IMR-90 (cell line): ENCODE data around the gene SLX4IP. TPM values are rescaled to one million over a fixed set of nuclear protein-coding genes. Genes with fewer than 3 reads are reported as not detected.

Experiments used
- ATAC-seq: fragments of 200-7000 bp; cut with Tn5 transposase; 2 replicates; pipeline ENCODE4 v1.9.1; 2020; ENCODE audit warnings: low read depth, mild to moderate bottlenecking, moderate library complexity
- BruUV-seq: library from RNA; stranded (reverse); fragments of 400-500 nt; replicated peaks from 2 replicates; lab custom pipeline; 2021; lab: Mats Ljungman, UMichigan
- CTCF ChIA-PET: fragments of 300-600 bp; formaldehyde crosslinking; extraction: SDS; loops from one replicate; lab custom pipeline; 2021; ENCODE audit warnings: antibody characterized with exemption; lab: Yijun Ruan, JAX
- POLR2A ChIA-PET: fragments of 300-600 bp; sonication (Branson Sonifier 250); formaldehyde crosslinking; loops from one replicate; lab custom pipeline; 2022; ENCODE audit warnings: antibody characterized with exemption; ENCODE audit not compliant: unreplicated experiment; lab: Charles Lee
- DNase-seq: peaks from one replicate; pipeline ENCODE4 v3.0.0; 2013
- H2AFZ ChIP-seq: replicated peaks from 2 replicates; pipeline ENCODE3; 2013; ENCODE audit warnings: low read length, mild to moderate bottlenecking; ENCODE audit not compliant: poor library complexity
- H2AK5ac ChIP-seq: 2 replicates; pipeline ENCODE4 v1.6.1; 2013; ENCODE audit warnings: low read depth, low read length, inconsistent platforms
- H2AK9ac ChIP-seq: replicated peaks from 2 replicates; pipeline ENCODE3; 2013; ENCODE audit warnings: mild to moderate bottlenecking, low read depth, low read length, moderate library complexity; ENCODE audit not compliant: poor library complexity
- H2BK120ac ChIP-seq: 2 replicates; pipeline ENCODE4 v1.6.1; 2013; ENCODE audit warnings: low read depth, low read length, inconsistent platforms
- H2BK15ac ChIP-seq: 3 replicates; pipeline ENCODE4 v1.6.1; 2013; ENCODE audit warnings: low read depth, low read length, inconsistent platforms
- H2BK20ac ChIP-seq: 2 replicates; pipeline ENCODE4 v1.6.1; 2013; ENCODE audit warnings: low read depth, mild to moderate bottlenecking, inconsistent platforms, low read length, moderate library complexity
- H2BK5ac ChIP-seq: 2 replicates; pipeline ENCODE4 v1.6.1; 2013; ENCODE audit warnings: mild to moderate bottlenecking, low read depth, low read length, inconsistent platforms; ENCODE audit not compliant: poor library complexity, severe bottlenecking
- H3K14ac ChIP-seq: replicated peaks from 2 replicates; pipeline ENCODE4 v1.6.1; 2013; ENCODE audit warnings: low read depth, low read length, inconsistent platforms
- H3K18ac ChIP-seq: 2 replicates; pipeline ENCODE4 v1.6.1; 2013; ENCODE audit warnings: low read depth, low read length, control low read depth
- H3K23ac ChIP-seq: 2 replicates; pipeline ENCODE4 v1.6.1; 2013; ENCODE audit warnings: low read depth, low read length, inconsistent platforms
- H3K27ac ChIP-seq: 2 replicates; pipeline ENCODE4 v1.5.1; 2013; ENCODE audit warnings: mild to moderate bottlenecking, control low read depth, low read length; ENCODE audit not compliant: insufficient read depth
- H3K27me3 ChIP-seq: 2 replicates; pipeline ENCODE4 v1.6.1; 2013; ENCODE audit warnings: low read length; ENCODE audit not compliant: control insufficient read depth, insufficient read depth
- H3K36me3 ChIP-seq: 2 replicates; pipeline ENCODE4 v1.6.1; 2013; ENCODE audit warnings: low read length, mixed read lengths; ENCODE audit not compliant: control insufficient read depth, insufficient read depth
- H3K4ac ChIP-seq: 2 replicates; pipeline ENCODE4 v1.6.1; 2013; ENCODE audit warnings: low read depth, low read length, inconsistent platforms
- H3K4me1 ChIP-seq: 2 replicates; pipeline ENCODE4 v1.6.1; 2013; ENCODE audit warnings: low read length, mixed read lengths; ENCODE audit not compliant: control insufficient read depth, insufficient read depth
- H3K4me2 ChIP-seq: 2 replicates; pipeline ENCODE4 v1.6.1; 2013; ENCODE audit warnings: low read depth, mild to moderate bottlenecking, control low read depth, low read length, moderate library complexity
- H3K4me3 ChIP-seq: 2 replicates; pipeline ENCODE4 v1.5.1; 2013; ENCODE audit warnings: low read depth, mild to moderate bottlenecking, control low read depth, low read length, moderate library complexity; ENCODE audit not compliant: insufficient read depth
- H3K56ac ChIP-seq: 2 replicates; pipeline ENCODE4 v1.6.1; 2013; ENCODE audit warnings: low read length, inconsistent platforms; ENCODE audit not compliant: insufficient read depth; ENCODE audit errors: extremely low read depth
- H3K79me1 ChIP-seq, 2 experiments: 2 replicates each; pipeline ENCODE4 v1.6.1; 2013; ENCODE audit warnings: low read length in 2 of 2, inconsistent platforms in 1 of 2, low read depth in 1 of 2
- H3K9ac ChIP-seq: 2 replicates; pipeline ENCODE4 v1.6.1; 2013; ENCODE audit warnings: low read depth, low read length, control low read depth
- H3K9me1 ChIP-seq: 2 replicates; pipeline ENCODE4 v1.6.1; 2013; ENCODE audit warnings: low read length, inconsistent platforms; ENCODE audit not compliant: insufficient read depth
- H3K9me3 ChIP-seq: 2 replicates; pipeline ENCODE4 v1.6.1; 2013; ENCODE audit warnings: low read length; ENCODE audit not compliant: control insufficient read depth, insufficient read depth
- H4K20me1 ChIP-seq: 2 replicates; pipeline ENCODE4 v1.6.1; 2013; ENCODE audit warnings: low read length, inconsistent platforms; ENCODE audit not compliant: insufficient read depth
- H4K5ac ChIP-seq: 2 replicates; pipeline ENCODE4 v1.6.1; 2013; ENCODE audit warnings: mild to moderate bottlenecking, low read depth, low read length, control low read depth
- H4K8ac ChIP-seq, 2 experiments: 2 replicates each; pipeline ENCODE4 v1.6.1; 2013; ENCODE audit warnings: low read depth in 2 of 2, low read length in 2 of 2, control low read depth in 1 of 2, inconsistent platforms in 1 of 2
- H4K91ac ChIP-seq: 2 replicates; pipeline ENCODE4 v1.6.1; 2013; ENCODE audit warnings: low read depth, low read length, inconsistent platforms; ENCODE audit not compliant: insufficient read depth
- BHLHE40 ChIP-seq: fragments of 150-350 bp; IDR thresholded peaks from 2 replicates; pipeline ENCODE4 v1.6.1; 2016; ENCODE audit warnings: mild to moderate bottlenecking, low read depth, low read length
- CHD1 ChIP-seq: IDR thresholded peaks from 2 replicates; pipeline ENCODE4 v1.6.1; 2012; ENCODE audit warnings: low read depth, low read length, improper control_type of control experiment
- MAZ ChIP-seq: IDR thresholded peaks from 2 replicates; pipeline ENCODE4 v1.6.1; 2012; ENCODE audit warnings: low read depth, mild to moderate bottlenecking, low read length, improper control_type of control experiment, moderate library complexity, borderline replicate concordance
- RAD21 ChIP-seq: IDR thresholded peaks from 2 replicates; pipeline ENCODE4 v1.6.1; 2012; ENCODE audit warnings: low read length, improper control_type of control experiment
- dilution Hi-C: fragments of 300-500 bp; cut with HindIII; formaldehyde crosslinking; loops from one replicate; pipeline ENCODE4 v1.14.3; 2018; ENCODE audit warnings: low sequenced_read_pairs; ENCODE audit not compliant: unreplicated experiment
- in situ Hi-C: fragments of 300-500 bp; cut with MboI; formaldehyde crosslinking; loops from 3 replicates; pipeline ENCODE4 v1.14.3; 2019; ENCODE audit warnings: low sequenced_read_pairs, inconsistent platforms, mixed read lengths
- intact Hi-C: fragments of 100-400 bp; cut with micrococcal nuclease; formaldehyde crosslinking; loops from 2 replicates; pipeline ENCODE4 v1.10.0; 2022
- polyA plus RNA-seq, 3 experiments: library from polyadenylated mRNA; depleted of rRNA; stranded (reverse); fragments of >200 nt; gene quantifications; 2 replicates each; pipeline ENCODE4 v1.2.3, GENCODE V29; 2012; ENCODE audit warnings: low replicate concordance in 1 of 3
- total RNA-seq: library from RNA; depleted of rRNA; stranded (reverse); fragments of >200 nt; gene quantifications from 2 replicates; pipeline ENCODE4 v1.2.3, GENCODE V29; 2012
- TF ChIP-seq, protein P1 (sequence below): conservative IDR thresholded peaks from 2 replicates; pipeline ENCODE4 v1.5.1; 2012; ENCODE audit warnings: mild to moderate bottlenecking, low read depth, low read length, improper control_type of control experiment
- TF ChIP-seq, protein P2 (sequence below): fragments of 150-350 bp; IDR thresholded peaks from 2 replicates; pipeline ENCODE4 v1.6.1; 2017; ENCODE audit warnings: mild to moderate bottlenecking, antibody characterized with exemption, low read length, low read depth

SLX4IP gene
- total and polyA plus RNA-seq, 2 of the 4 experiments (the other 2 are of a cell fraction): 1.3 to 5.9 TPM

DNA sequence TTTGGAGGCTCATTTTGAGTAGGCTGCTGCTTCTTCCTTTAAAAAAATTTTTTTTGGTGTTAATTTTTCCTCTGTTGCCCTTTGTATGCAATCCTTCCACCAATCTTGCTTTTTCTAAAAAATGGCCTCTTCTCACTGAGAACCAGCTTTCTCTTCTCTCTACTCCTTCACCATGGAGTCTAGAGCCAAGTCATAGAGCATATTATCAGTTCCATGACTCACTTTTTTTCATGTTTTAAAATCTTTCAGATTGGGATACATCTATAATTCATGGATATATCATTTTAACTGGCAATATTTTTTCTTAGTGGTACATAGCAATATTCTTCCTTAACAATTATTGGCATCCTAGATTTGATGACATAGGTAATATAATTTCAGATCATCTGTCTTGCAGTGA is 62.7 kb downstream of the SLX4IP start:
- Histone ChIP-seq H3K9me3 (no peaks in the 10 kb centered on the region), H3K4me3 (no peak overlapping the region), H3K4me1 (peaks cover 2% of the 10 kb centered on the region), H2AK9ac (no peak overlapping the region), H2BK20ac (no peak overlapping the region), H4K91ac (no peak overlapping the region), H3K79me1 (peaks cover 4 to 6% of the 10 kb centered on the region in 2 experiments; a peak in 3 of 4 replicates), H3K9me1 (no peaks in the 10 kb centered on the region), H3K9ac (no peak overlapping the region), H4K5ac (no peak overlapping the region), H3K27ac (no peak overlapping the region), H3K14ac (no peak overlapping the region), H4K20me1 (no peaks in the 10 kb centered on the region), H2AK5ac (no peak overlapping the region), H2BK15ac (no peak overlapping the region), H4K8ac (no peak overlapping the region), H3K23ac (no peak overlapping the region), H3K56ac (no peak overlapping the region), H2BK5ac (no peak overlapping the region), H3K36me3 (no peaks in the 10 kb centered on the region), H3K27me3 (no peaks in the 10 kb centered on the region), H2AFZ (no peak overlapping the region), H3K4me2 (no peak overlapping the region), H3K18ac (no peak overlapping the region), H3K4ac (no peak overlapping the region; the same call in 1 of the 2 replicates), H2BK120ac (no peak overlapping the region)
- POLR2A ChIA-PET: no interaction called here
- dilution Hi-C loops: no loop called here
- DNase-seq (no peak), ATAC-seq (no peak)
- BruUV-seq: no TSS peak
- intact Hi-C loops: no loop called here
- CTCF ChIA-PET: no interaction called here
- in situ Hi-C loops: no loop called here
- TF ChIP-seq, protein P1, sequence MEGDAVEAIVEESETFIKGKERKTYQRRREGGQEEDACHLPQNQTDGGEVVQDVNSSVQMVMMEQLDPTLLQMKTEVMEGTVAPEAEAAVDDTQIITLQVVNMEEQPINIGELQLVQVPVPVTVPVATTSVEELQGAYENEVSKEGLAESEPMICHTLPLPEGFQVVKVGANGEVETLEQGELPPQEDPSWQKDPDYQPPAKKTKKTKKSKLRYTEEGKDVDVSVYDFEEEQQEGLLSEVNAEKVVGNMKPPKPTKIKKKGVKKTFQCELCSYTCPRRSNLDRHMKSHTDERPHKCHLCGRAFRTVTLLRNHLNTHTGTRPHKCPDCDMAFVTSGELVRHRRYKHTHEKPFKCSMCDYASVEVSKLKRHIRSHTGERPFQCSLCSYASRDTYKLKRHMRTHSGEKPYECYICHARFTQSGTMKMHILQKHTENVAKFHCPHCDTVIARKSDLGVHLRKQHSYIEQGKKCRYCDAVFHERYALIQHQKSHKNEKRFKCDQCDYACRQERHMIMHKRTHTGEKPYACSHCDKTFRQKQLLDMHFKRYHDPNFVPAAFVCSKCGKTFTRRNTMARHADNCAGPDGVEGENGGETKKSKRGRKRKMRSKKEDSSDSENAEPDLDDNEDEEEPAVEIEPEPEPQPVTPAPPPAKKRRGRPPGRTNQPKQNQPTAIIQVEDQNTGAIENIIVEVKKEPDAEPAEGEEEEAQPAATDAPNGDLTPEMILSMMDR: no peak
- TF ChIP-seq RAD21 (no peak), CHD1 (no peak), BHLHE40 (no peak), MAZ (no peak)
- TF ChIP-seq, protein P2, sequence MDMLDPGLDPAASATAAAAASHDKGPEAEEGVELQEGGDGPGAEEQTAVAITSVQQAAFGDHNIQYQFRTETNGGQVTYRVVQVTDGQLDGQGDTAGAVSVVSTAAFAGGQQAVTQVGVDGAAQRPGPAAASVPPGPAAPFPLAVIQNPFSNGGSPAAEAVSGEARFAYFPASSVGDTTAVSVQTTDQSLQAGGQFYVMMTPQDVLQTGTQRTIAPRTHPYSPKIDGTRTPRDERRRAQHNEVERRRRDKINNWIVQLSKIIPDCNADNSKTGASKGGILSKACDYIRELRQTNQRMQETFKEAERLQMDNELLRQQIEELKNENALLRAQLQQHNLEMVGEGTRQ: no peak
